Parathyroid adenoma (tissue), 2 donors: Measurements from ENCODE around the gene GAS7.

Source experiments
- H2AFZ ChIP-seq: fragments of 300-600 bp; sonication (generic); one replicate; pipeline ENCODE4 v1.7.0; 2017; ENCODE audit warnings: antibody characterized with exemption, mild to moderate bottlenecking
- H3K27ac ChIP-seq: fragments of 300-600 bp; sonication (generic); one replicate; pipeline ENCODE4 v1.7.0; 2017
- H3K27me3 ChIP-seq: fragments of 300-600 bp; sonication (generic); one replicate; pipeline ENCODE4 v1.7.0; 2017; ENCODE audit warnings: low read length; ENCODE audit not compliant: control insufficient read depth, insufficient read depth
- H3K36me3 ChIP-seq: fragments of 300-600 bp; sonication (generic); one replicate; pipeline ENCODE4 v1.7.0; 2017; ENCODE audit warnings: low read length; ENCODE audit not compliant: control insufficient read depth, insufficient read depth
- H3K4me1 ChIP-seq: fragments of 300-600 bp; sonication (generic); one replicate; pipeline ENCODE4 v1.7.0; 2017; ENCODE audit warnings: control low read depth
- H3K4me2 ChIP-seq: fragments of 300-600 bp; sonication (generic); one replicate; pipeline ENCODE4 v1.7.0; 2017; ENCODE audit warnings: low read length
- H3K4me3 ChIP-seq: fragments of 300-600 bp; sonication (generic); one replicate; pipeline ENCODE4 v1.7.0; 2017; ENCODE audit warnings: low read depth, low read length
- H3K79me2 ChIP-seq: fragments of 300-600 bp; sonication (generic); one replicate; pipeline ENCODE4 v1.7.0; 2017; ENCODE audit warnings: control low read depth
- H3K9ac ChIP-seq: fragments of 300-600 bp; sonication (generic); one replicate; pipeline ENCODE4 v1.7.0; 2017; ENCODE audit warnings: mild to moderate bottlenecking
- H3K9me3 ChIP-seq: fragments of 300-600 bp; sonication (generic); one replicate; pipeline ENCODE4 v1.7.0; 2017; ENCODE audit warnings: low read length; ENCODE audit not compliant: control insufficient read depth
- TF ChIP-seq, protein P1 (sequence below): fragments of 300-600 bp; sonication (generic); IDR thresholded peaks from one replicate; pipeline ENCODE4 v1.7.0; 2017; ENCODE audit warnings: antibody characterized with exemption, mild to moderate bottlenecking
- donor health status: primary hyperparathyroidism.

GAS7 gene

DNA sequence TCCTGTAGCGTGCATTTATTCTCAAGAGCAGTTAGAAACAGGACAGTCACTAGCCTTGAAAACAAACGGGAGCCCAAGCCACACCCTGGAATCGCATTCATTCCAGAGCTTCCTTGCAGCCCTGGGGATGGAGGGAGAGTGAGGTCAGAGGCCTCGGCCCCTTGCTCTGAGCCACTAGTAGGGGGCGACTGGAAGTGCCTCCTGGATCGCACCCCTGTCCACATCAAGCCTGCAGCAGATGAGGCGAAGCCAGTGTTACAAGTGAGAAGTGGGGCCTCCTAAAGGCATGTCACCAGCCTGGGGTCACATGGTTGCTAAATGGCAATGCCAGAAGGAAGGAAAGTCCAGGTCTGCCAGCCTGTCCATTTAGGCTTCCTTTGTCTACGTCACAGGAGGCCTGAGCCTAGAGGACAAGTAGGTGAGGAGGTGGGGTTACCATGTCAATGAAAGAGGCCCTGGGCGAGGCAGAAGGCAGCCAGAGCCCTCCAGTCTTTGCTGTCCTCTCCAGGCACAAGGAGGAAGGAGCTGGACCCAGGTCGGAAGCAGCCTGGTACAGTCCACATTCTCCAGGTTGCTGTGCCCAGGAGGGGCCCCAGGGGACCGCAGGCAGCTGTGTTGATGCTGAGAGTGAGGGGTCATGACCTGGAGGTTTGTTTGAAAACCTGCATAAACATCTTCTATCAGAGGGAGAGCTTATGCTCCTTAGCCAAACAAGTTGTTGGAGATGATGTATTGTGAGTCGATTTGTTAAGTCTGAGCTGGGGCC is 290.3 kb downstream of the GAS7 start:
- Histone ChIP-seq H3K4me1 (no peaks in the 10 kb centered on the region), H2AFZ (no peak overlapping the region), H3K27me3 (peaks cover 2% of the 10 kb centered on the region), H3K36me3 (no peaks in the 10 kb centered on the region), H3K79me2 (no peaks in the 10 kb centered on the region), H3K27ac (no peak overlapping the region), H3K9ac (no peak overlapping the region), H3K4me2 (no peak overlapping the region), H3K4me3 (no peak overlapping the region), H3K9me3 (no peaks in the 10 kb centered on the region)
- TF ChIP-seq, protein P1, sequence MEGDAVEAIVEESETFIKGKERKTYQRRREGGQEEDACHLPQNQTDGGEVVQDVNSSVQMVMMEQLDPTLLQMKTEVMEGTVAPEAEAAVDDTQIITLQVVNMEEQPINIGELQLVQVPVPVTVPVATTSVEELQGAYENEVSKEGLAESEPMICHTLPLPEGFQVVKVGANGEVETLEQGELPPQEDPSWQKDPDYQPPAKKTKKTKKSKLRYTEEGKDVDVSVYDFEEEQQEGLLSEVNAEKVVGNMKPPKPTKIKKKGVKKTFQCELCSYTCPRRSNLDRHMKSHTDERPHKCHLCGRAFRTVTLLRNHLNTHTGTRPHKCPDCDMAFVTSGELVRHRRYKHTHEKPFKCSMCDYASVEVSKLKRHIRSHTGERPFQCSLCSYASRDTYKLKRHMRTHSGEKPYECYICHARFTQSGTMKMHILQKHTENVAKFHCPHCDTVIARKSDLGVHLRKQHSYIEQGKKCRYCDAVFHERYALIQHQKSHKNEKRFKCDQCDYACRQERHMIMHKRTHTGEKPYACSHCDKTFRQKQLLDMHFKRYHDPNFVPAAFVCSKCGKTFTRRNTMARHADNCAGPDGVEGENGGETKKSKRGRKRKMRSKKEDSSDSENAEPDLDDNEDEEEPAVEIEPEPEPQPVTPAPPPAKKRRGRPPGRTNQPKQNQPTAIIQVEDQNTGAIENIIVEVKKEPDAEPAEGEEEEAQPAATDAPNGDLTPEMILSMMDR, result no peak

DNA sequence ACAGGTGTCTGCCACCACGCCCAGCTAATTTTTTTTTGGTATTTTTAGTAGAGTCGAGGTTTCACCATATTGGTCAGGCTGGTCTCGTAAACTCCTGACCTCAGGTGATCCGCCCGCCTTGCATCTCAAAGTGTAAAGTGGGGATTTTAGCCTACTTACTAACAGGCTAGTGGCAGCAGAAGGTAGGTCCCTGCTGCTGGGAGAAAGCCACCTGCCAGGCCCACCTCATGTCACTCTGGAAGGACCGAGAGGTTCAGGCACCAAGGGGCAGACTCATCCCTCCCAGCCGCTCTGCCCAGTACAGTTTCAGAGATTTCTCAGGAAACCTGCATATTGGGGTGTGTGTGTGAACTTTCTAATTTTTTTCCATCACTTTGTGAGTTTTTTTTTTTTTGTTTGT is 291.3 kb downstream of the GAS7 start:
- H3K27ac ChIP-seq, result no peak overlapping the region
- no peaks in the 10 kb centered on the region for H3K79me2 ChIP-seq
- H3K9me3 ChIP-seq, result no peaks in the 10 kb centered on the region
- no peaks in the 10 kb centered on the region for H3K4me1 ChIP-seq
- peaks cover 2% of the 10 kb centered on the region for H3K27me3 ChIP-seq
- no peak overlapping the region for H3K4me2 ChIP-seq
- H3K36me3 ChIP-seq, result no peaks in the 10 kb centered on the region
- no peak overlapping the region for H3K9ac ChIP-seq
- TF ChIP-seq, protein P1, result no peak
- no peak overlapping the region for H3K4me3 ChIP-seq
- no peak overlapping the region for H2AFZ ChIP-seq

DNA sequence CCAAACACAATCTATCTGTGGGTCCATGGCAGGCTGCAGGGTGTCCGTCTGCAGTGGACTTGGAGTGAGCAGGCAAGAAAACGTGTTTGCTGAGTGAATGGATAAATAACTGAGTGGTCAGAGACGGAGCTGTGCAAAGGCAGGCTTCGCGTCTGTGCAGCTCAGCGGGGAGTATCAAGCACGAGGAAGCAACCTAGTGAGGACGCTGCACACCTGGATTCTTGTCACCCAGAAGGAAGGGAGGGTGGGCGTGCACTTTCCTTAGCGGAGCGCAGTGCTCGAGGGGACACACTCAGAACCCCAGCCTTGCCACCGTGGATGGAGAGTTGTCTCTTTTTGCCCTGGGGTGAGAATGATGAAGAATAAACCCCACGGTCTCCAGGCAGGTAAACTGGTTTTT is 291.8 kb downstream of the GAS7 start:
- Histone ChIP-seq H3K4me2 (no peak overlapping the region), H3K36me3 (no peaks in the 10 kb centered on the region), H3K9ac (no peak overlapping the region), H2AFZ (no peak overlapping the region), H3K27ac (no peak overlapping the region), H3K27me3 (peaks cover 2% of the 10 kb centered on the region), H3K4me1 (no peaks in the 10 kb centered on the region), H3K4me3 (no peak overlapping the region), H3K79me2 (no peaks in the 10 kb centered on the region), H3K9me3 (no peaks in the 10 kb centered on the region)
- TF ChIP-seq, protein P1, result no peak

DNA sequence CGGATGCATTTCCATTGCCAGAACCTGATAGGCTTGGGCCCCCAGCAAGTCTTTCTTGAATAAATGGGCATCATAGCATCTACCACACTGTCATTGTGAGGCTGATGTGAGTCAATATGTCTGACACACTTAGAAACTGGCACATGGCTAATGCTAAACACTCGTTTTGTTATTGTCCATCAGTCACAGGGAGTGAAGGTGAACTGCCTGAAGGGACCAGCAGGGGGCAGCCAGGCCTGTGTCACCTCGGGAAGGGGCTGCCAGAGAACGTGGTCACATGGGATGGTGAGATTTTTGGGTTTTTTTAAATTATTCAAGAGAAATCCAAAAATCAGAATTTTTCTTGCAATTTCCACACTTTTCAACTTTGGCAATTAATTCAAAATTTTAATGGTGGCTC is 292.5 kb downstream of the GAS7 start:
- Histone ChIP-seq H3K27me3 (peaks cover 2% of the 10 kb centered on the region), H3K79me2 (no peaks in the 10 kb centered on the region), H3K4me1 (no peaks in the 10 kb centered on the region), H3K27ac (no peak overlapping the region), H3K4me2 (no peak overlapping the region), H3K36me3 (no peaks in the 10 kb centered on the region), H3K9ac (no peak overlapping the region), H2AFZ (no peak overlapping the region), H3K4me3 (no peak overlapping the region), H3K9me3 (no peaks in the 10 kb centered on the region)
- TF ChIP-seq, protein P1, result no peak

DNA sequence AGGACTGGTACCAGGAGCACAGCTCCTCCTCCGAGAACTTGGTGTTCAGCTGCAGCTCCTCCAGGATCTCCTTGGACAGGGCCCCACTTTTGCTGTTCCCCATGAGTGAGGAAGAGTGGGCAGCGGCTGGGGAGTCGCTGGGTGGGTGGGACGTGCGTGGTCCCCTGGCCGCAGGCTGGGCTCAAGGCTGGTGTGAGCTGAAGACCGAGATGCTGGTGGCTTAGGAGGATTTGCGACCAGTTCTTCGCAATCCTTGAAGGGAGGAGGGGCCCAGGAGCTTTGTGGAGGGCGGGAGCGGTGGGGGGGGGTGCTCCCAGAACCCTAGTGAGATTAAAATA is 293.4 kb downstream of the GAS7 start, which contains the start of gene RCVRN:
Gene RCVRN, minus strand, starts transcription at position 194 of the 338 bp plus-strand sequence. Its CDS starts 91 bp downstream, at position 103.
- Histone ChIP-seq H3K9ac (no peak within 1 kb of the TSS), H3K4me1 (no peaks in the 10 kb centered on the region)
- TF ChIP-seq, protein P1, result no peak

More for the DNA sequence above, 293.4 kb downstream of the GAS7 start, which contains the start of gene RCVRN:
- Histone ChIP-seq H2AFZ (no peak within 1 kb of the TSS), H3K79me2 (no peaks in the 10 kb centered on the region), H3K4me3 (no peak within 1 kb of the TSS), H3K4me2 (no peak within 1 kb of the TSS), H3K9me3 (no peaks in the 10 kb centered on the region), H3K27me3 (peaks cover 2% of the 10 kb centered on the region), H3K27ac (no peak within 1 kb of the TSS), H3K36me3 (no peaks in the 10 kb centered on the region)
